ENCODE measurements around the gene LEF1.

DNA sequence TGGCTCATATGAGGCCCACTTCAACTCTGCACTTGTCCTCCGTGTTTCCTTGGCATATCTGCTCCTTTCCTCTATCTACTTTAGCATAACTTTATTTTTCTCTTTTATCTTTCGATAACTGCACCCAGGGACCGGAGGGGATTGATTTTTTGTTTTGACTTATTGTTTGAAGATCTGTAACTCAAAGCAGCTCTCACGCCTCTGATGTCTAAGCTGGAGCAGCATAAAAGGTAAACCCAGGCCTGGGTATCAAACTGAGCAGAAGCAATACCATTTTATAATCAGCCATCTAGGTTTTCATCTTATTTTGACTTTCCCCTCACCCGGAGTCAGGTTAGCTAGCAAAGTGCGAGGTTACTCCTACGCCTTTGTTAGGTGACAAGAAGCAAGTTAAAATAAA lies 28.4 kb downstream of the LEF1 start:
- TF ChIP-seq POLR2A (IDR thresholded peaks at IDR 0.05) (no peak), CTCF (IDR thresholded peaks at IDR 0.05) (no peak)

Data from heart left ventricle (tissue), 13 donors.